GM21717 (cell line): ENCODE data around the gene IRF2BP2.
A peak's percentile ranks its signal among the peaks of the same experiment; 100 is the strongest.

Experiments
- ATAC-seq: cut with Tn5 transposase; IDR thresholded peaks from one replicate; pipeline ENCODE4 v1.9.1; 2021; ENCODE audit warnings: mild to moderate bottlenecking, moderate library complexity; ENCODE audit not compliant: unreplicated experiment

IRF2BP2 gene

DNA sequence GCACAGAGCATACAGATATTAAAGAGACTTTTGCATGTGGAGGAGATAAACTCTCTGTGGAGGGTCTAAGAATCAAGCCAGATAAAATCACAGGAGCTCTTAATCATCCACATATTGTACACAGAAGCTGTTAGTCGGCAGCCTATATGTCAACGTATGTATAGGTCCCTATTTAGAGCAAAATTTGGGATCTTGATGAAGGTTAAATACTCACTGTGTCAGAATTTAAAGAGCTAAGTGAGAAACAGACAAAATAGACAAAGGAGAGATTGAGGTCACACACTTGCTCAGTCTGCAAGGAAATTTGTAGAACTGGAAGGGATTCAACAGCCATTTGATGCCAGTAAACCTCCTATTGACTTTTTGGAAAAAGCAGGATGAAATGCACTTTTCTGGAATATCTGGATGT, 4.1 kb upstream of the IRF2BP2 start:
- no peak for ATAC-seq

DNA sequence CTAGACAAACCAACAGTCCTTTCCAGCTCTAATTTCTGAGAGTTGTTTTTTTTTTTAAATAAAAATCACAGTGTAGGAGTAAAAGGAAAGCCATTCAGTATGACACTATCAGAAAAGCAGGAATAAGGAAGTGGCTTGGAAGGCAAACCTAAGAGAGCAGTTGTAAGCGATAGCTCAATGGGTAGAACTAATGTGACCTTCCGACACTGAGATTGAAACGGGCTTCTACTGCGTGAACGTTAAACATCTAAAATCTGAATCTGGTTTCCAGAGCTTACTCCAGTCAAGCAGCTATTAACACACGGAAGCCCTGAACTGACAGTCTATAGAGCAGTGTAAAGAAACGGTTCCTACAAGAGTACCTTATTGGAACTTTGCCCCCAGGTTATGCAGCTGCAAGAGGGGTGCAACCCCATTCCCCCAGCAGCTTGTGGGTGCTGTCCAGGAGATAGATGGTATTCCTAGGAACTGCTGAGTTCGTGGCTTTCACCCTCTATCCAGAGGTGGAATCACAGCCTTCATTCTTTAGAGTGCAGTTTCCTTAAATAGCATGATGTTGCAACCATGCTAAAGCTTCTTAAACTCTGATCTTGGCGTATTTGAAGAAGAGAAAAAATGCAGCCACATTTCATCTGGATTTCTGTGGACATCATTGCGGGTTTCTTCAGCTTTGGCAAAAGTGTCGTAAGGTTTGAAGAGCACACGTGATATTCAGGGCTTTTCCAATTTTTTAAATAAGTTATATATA, 3.3 kb upstream of the IRF2BP2 start:
- no peak for ATAC-seq

DNA sequence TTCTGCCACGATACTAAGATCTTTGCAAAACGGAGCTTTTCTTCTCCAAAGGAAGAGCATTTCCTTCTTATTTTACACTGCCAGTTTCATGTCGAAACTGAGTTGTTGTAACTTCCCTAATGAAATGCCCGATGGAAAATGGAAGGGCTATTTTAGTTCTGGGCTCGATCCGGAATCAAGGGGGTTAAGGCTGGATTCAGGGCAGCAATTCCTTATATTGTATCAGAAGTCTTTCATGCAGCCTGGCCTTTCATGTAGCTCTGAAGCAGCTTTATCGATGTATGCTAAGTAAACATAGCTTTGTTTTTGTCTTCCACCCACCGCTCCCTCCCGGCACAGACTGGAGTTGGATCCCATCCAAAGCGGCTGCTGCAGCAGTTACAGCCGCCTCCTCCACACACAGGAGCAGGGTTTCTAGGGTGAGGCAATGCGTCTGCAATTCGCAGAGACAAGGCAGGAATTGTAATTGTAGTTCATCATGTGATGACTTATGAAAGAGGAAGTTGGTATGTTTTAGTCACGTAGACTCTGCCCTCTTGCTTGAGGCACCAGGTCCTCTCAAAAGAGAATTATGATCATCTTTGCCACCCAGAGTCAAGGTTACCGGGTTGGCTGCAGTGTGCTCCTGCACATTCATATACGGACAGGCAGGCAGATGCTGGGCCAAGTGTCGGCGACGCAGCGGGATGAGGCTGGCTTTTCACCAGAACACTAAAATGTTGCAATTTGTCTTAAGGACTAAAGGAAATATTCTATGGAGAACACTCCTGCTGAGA, 2.6 kb upstream of the IRF2BP2 start:
- peak; percentile 25 for ATAC-seq

DNA sequence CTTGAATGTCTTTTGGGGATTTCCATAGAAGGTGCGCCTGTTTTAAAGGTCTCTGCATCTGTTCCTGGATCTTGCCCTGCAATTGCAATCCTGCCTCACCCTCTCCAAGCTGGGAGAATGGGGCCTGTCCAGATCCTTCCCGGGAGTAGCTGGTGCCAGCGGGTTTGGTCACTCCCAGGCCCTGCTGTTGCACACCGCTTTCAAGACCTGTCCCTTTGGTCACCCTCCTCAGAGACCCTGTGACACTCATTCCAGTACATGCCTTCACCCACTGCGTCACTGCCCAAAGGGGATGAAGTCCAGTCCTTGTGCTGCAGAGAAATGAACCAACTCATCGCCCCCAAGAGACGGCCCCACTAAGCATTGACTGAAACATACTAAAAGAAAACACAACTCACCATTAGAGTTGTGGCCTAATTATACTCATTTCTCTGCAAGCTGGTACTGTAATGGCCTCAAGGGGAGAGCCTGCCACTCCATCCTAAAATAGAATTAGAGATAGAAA, 1.9 kb upstream of the IRF2BP2 start:
- ATAC-seq, result no peak

DNA sequence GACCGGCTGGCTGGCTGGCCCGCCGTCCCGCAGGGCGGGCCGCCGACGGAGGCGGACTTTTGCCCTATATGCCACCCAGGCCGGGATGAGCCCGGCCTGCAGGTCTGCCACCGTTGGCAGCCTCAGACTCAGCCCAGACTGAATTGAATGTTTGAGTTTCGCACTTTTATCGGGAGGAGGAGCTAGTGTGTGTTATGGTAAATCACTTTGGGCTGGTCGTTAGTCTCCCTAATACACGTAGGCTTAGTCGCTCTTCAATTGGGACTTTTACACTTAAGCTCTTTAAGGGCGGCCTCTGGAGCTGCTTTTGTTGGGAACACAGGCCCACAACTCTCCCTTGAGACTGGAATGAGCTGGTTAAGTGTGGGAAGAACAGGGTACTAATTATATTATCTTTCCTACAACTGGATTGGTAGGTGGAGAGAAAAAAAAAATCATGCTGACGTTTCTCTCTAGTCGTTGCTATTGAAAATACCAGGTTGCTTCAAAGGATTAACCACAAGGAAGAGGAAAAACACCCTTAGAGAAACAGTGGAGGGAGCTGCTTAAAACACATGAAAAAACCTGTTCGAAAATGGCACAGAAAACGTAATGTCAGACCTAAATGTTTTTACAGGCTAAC, 1.4 kb upstream of the IRF2BP2 start:
- ATAC-seq, result peak; percentile 17

DNA sequence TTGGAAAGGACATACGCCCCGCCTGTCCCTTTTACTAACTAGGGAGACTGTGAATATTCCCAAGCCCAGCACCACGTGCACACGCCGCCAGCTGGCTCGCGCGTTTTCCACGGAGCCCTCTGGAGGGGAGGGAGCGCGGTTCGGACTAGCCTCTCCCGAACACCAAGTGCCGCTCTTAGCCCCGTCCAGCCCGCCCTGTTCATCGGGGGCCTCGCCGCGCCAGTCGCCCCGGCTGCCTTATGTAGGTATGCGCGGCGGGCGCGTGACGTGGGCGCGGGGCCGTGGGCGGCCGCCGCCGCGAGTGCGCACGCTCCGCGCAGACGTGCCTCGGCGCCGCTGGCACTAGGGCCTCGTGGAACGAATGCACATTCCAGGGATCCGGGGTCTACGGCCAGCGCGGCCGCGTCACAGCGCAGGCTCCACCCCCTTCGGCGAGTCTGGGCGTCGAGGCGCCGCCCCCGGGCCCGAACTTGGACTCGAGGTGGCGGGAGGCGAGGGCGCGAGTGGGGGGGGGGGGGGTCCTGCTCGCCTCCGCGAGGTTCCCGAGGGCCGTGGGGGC, 767 bp upstream of the IRF2BP2 start:
- ATAC-seq, result peak; percentile 30

DNA sequence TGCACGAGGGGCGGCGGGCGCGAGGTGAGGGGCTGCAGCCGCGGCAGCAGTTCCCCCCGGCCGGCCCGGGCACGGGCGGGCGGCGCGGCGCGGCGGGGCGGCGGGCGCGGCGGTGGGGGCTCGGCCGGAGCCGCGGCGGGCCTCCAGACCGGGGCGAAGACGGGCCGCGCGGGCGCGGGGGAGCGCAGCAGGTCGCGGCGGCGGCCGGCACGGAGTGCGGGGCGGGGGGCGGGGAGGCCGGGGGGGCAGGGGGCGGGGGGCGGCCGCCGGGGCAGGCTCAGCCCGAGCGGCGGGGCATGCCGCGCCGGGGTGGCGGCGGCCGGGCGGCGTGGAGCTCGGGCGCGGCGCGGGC, 311 bp downstream of the IRF2BP2 start:
- no peak for ATAC-seq

DNA sequence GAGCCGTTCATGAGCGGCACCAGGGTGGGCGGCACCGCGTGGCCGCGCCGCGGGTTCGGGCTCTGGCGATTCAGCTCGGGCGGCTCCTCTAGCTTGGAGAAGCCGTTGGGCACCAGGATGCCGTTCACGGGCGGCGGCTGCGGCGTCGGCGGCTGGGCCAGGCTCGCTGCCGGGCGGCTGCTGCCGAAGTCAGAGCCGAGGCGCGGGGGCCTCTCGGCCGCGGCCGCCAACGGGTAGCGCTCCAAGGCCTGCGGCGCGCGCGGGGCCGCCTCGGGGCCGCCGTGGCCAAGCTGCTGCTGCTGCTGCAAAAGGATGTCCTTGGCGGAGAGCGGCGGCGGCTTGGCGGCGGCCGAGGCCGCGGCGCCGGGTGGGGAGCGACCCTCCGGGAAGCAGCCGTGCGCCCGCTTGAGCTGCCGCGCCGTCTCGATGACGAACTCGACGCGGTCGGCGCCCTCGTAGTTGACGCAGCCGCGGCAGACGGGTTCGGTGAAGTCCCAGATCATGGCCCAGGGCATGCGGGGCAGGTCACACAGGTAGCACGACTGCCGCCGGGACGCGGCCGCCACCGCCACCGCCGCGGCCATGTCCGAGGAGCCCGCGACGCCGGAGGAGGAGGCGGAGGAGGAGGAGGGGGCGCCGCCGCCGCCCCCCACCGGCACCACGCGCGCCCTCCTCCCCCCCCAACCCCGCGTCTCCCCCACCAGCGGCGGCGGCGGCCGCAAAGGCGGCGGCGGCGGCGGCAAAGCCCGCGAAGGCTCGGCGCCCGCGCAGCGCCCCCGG, 877 bp downstream of the IRF2BP2 start:
- ATAC-seq, result no peak

DNA sequence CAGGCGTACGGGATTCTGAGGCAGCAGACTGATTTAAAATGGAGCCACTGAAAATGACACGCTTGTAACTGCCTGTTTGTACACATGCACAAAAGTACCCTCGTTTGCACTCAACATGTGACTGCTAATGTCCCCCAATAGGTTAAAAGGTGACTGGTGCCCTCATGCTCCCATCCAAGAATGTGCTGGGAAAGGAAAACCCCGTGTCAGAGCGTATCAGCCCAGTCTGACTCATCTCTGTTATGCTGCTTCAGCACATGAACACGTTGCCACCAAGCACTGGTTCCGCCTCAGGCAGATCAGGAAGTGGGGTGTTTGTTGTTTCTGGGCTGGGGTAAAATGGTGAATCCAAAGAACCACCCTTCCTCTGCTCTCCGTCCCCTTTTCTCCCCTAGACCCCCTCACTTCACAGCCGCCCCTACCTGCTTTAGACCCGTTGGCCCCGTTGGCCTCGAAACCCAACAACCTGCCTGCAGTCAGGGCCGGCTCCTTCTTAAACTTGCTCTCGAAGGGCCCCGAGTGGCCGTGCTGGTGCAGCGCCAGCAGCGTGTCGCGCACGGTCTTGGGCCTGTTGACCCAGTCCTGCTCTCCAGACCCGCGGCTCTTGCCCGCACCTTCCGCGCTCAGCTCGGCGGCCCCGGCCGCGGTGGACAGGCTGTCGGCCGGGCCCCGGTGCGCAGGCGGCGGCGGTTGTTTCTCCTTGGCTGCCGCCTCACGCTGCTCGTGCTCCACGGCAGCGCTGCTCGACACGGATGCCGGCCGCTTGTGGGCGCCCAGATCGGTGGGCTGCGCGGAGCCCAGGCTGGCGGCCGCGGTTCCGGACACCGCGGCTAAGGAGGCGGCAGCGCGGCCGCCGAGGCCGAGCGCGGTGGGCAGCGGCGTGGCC, 1.7 kb downstream of the IRF2BP2 start:
- ATAC-seq, result peak; percentile 31

DNA sequence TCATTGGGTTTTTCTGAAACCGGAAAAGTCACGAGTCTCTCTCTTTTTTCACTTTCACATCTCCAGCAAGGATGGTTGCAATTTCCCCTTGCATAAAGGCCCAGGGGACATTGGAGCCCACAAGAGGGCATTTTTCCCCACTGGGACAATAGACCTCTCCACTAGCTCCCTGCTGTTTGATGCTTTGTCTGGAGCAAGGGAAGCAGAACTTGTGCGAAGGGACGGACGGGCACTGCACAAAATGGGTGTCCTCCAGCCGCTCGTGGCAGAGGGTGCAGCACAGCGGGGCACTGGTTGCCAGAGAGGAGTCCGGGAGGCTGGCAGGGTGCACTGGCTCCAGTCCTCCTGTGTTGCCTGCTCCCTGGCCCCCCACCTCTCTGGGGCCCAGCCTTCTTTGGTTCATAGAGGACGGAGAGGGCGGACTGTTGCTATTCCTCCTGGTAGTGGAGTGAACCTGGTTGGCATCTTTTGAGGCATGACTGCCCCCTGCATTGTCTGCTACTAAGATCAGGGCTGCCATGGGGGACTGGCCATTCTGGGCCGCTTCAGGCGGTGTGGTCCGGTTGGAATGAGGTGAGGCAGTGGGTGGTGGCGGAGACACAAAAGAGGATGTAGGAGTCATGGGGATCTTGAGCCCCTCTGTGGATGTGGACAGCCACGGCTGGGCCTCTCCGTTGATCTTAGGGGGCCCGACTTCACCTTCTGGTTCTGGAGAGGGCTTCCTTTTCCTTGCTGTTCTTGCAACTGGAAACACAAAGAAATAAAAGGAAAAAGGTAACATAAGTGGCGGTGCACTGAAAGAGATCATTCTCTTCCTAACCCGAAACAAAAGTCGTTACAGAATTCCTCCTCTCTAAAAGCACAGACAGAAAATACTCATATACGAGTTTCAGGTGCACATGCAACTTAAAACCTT, 2.6 kb downstream of the IRF2BP2 start:
- ATAC-seq, result no peak

DNA sequence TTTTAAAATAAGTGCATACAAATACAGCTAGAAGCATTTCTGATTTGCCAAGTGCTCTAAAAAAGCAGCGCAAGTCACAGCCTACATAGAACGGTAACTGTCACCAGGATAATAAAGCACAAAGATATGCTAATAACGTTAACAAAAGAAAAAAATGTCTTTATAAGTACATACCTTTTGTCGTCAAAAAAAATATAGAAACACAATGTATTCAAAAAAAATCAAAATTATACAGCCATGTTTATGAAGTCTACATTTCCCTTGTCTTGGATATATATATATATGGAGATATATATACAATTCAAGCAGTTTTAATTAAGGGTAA, 3.2 kb downstream of the IRF2BP2 start:
- no peak for ATAC-seq

DNA sequence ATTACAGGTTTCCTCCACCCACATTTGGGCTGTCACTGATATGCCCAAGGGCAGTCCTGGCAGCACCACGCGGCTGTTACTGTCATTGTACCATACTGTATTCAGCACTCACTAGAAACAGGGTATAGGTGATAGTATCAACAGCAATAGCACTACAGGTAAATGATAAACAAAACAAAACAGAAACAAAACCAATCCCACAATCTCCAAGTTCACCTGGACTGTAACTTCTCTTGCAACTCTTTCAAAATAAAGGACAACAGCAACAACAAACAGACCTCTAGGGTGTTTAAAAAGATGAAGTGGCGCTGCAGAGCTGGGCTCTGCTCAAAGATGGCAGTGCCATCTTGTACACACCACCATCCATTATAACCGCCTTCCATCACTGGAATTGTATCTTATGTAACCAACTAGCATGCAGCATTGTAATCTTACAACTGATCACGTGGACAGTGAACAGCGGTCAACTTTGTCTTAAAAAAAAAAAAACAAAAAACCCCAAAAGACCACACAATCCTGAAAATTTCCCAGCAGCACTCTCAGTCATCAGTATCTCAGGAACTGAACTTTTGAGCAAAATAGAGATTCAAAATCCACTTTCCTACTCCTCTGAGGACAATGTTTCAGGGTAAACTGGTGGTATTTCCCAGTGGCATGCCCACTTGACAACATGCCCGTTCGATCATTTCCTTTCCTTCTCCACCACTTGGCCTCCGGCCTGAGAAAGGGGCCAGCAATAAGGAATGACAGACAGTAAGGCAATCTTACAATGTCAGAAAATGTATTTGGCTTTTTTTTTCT, 3.8 kb downstream of the IRF2BP2 start:
- no peak for ATAC-seq

DNA sequence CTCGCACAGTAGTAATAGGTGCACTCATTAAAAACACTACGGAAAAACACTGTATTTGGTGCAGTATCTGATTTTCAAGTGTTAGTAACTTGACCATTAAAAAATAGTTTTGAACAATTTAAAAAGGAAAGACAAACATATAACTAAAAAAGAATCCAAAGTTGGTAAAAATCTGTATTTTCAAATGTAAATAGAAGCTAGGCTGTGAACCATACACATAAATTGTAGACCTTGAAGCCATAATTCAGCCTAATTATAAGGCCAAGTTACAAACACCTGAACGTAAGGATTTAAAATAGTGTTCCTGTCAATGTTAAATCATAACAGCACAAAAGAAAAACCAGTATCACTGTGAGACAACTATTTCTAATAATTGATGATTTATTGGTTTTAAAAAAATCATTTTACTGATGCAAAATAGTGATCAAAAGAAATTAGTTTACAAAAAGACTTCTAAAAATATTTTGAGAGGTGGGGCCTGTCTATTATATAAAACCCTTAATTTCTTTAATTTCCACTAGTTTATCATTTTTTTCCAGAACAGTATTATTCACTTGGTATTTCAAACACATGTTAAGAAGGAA, 4.5 kb downstream of the IRF2BP2 start:
- ATAC-seq, result no peak

DNA sequence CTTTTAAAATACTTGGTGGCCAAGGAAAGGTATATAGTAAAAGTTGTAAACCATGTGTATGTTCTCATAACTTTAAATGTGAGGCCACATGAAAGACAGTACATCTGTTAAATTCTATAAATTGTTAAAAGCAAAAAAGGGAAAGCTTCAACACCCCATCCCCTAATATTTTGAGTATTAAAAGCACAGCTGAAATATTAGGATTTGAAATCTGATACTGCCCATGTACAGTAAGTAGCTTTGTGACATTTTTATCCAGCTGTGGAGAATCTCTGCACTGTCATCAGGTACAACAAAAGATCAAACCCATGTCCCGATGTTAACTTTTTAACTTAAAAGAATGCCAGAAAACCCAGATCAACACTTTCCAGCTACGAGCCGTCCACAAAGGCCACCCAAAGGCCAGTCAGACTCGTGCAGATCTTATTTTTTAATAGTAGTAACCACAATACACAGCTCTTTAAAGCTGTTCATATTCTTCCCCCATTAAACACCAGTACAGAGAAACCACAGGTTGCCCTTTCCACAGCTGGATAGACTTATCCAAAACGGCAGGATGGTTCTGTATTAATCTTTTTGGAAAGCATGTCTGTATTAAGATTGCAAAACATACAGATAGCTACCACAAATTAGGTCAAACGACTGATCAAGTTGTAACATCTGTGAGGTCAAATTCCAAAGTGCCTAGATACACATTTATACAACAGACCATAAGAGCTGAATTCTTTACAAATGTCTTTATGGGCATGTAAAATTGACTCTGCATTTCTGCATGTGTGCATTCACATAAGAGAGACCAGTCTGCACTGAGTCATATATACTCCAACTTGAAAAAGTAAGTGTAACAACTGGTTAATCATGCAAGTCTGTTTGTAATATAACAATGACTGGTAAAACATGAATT, 5.2 kb downstream of the IRF2BP2 start:
- no peak for ATAC-seq

DNA sequence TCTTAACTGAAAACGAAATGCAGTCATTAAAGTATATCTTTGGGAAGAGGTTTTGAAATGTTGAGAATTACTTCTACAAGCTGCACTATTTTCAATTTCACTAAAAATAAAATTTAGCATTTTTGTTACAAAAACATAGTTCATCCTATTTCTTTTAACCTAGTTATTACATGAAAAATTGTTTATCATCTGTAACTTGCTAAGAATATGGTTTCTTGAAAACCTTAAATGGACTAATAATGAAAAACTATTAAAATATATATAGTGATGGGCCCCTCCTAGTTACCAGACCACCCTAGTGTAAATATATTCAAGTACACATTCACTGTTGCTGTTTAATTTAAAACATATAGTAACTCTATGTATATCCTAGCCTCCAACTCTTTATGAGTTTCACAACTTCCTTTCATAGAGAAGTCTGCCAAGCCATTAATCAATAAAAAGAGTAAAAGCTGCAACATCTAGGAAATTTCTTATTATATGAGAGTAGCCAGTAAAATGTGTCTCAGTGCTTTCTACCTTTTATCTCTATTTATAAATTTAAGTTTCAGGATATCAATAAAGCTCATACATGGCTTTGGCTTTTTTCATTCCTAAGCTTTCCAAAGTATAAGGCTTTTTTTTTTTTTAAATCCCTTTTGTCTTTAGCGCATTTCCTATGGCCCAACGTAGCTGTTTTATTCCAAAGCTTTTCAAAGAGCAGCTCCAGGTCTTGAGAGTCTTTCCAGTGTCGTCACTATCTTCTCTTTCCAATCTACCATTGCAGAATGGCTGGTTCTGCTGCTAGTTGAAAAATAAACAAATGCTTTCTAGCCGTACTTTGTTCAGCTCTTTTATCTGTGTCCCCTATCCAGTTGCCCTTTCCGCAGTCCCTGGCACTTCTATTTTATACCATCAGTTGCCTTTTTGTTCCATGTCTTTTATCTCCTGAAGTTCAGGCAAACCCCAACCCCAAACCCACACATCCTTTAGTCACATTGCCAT, 6.5 kb downstream of the IRF2BP2 start:
- ATAC-seq, result no peak
